Parathyroid adenoma (tissue), 2 donors: ENCODE data around the gene PROC.

Experiments used
- H2AFZ ChIP-seq: fragments of 300-600 bp; sonication (generic); one replicate; pipeline ENCODE4 v1.7.0; 2017; ENCODE audit warnings: antibody characterized with exemption, mild to moderate bottlenecking
- H3K27ac ChIP-seq: fragments of 300-600 bp; sonication (generic); one replicate; pipeline ENCODE4 v1.7.0; 2017
- H3K27me3 ChIP-seq: fragments of 300-600 bp; sonication (generic); one replicate; pipeline ENCODE4 v1.7.0; 2017; ENCODE audit warnings: low read length; ENCODE audit not compliant: control insufficient read depth, insufficient read depth
- H3K36me3 ChIP-seq: fragments of 300-600 bp; sonication (generic); one replicate; pipeline ENCODE4 v1.7.0; 2017; ENCODE audit warnings: low read length; ENCODE audit not compliant: control insufficient read depth, insufficient read depth
- H3K4me1 ChIP-seq: fragments of 300-600 bp; sonication (generic); one replicate; pipeline ENCODE4 v1.7.0; 2017; ENCODE audit warnings: control low read depth
- H3K4me2 ChIP-seq: fragments of 300-600 bp; sonication (generic); one replicate; pipeline ENCODE4 v1.7.0; 2017; ENCODE audit warnings: low read length
- H3K4me3 ChIP-seq: fragments of 300-600 bp; sonication (generic); one replicate; pipeline ENCODE4 v1.7.0; 2017; ENCODE audit warnings: low read depth, low read length
- H3K79me2 ChIP-seq: fragments of 300-600 bp; sonication (generic); one replicate; pipeline ENCODE4 v1.7.0; 2017; ENCODE audit warnings: control low read depth
- H3K9ac ChIP-seq: fragments of 300-600 bp; sonication (generic); one replicate; pipeline ENCODE4 v1.7.0; 2017; ENCODE audit warnings: mild to moderate bottlenecking
- H3K9me3 ChIP-seq: fragments of 300-600 bp; sonication (generic); one replicate; pipeline ENCODE4 v1.7.0; 2017; ENCODE audit warnings: low read length; ENCODE audit not compliant: control insufficient read depth
- CTCF ChIP-seq: fragments of 300-600 bp; sonication (generic); IDR thresholded peaks from one replicate; pipeline ENCODE4 v1.7.0; 2017; ENCODE audit warnings: antibody characterized with exemption, mild to moderate bottlenecking
- donor health status: primary hyperparathyroidism.

The PROC gene

DNA sequence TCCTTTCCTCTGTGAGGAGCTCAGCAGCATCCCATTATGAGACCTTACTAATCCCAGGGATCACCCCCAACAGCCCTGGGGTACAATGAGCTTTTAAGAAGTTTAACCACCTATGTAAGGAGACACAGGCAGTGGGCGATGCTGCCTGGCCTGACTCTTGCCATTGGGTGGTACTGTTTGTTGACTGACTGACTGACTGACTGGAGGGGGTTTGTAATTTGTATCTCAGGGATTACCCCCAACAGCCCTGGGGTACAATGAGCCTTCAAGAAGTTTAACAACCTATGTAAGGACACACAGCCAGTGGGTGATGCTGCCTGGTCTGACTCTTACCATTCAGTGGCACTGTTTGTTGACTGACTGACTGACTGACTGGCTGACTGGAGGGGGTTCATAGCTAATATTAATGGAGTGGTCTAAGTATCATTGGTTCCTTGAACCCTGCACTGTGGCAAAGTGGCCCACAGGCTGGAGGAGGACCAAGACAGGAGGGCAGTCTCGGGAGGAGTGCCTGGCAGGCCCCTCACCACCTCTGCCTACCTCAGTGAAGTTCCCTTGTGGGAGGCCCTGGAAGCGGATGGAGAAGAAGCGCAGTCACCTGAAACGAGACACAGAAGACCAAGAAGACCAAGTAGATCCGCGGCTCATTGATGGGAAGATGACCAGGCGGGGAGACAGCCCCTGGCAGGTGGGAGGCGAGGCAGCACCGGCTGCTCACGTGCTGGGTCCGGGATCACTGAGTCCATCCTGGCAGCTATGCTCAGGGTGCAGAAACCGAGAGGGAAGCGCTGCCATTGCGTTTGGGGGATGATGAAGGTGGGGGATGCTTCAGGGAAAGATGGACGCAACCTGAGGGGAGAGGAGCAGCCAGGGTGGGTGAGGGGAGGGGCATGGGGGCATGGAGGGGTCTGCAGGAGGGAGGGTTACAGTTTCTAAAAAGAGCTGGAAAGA lies 7.6 kb downstream of the PROC start:
- peaks cover 7% of the 10 kb centered on the region for H3K27me3 ChIP-seq
- no peak for TF ChIP-seq CTCF

DNA sequence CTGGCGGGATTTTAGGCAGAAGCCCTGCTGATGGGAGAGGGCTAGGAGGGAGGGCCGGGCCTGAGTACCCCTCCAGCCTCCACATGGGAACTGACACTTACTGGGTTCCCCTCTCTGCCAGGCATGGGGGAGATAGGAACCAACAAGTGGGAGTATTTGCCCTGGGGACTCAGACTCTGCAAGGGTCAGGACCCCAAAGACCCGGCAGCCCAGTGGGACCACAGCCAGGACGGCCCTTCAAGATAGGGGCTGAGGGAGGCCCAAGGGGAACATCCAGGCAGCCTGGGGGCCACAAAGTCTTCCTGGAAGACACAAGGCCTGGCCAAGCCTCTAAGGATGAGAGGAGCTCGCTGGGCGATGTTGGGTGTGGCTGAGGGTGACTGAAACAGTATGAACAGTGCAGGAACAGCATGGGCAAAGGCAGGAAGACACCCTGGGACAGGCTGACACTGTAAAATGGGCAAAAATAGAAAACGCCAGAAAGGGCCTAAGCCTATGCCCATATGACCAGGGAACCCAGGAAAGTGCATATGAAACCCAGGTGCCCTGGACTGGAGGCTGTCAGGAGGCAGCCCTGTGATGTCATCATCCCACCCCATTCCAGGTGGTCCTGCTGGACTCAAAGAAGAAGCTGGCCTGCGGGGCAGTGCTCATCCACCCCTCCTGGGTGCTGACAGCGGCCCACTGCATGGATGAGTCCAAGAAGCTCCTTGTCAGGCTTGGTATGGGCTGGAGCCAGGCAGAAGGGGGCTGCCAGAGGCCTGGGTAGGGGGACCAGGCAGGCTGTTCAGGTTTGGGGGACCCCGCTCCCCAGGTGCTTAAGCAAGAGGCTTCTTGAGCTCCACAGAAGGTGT lies 8.5 kb downstream of the PROC start:
- no peaks in the 10 kb centered on the region for H3K9me3 ChIP-seq
- H3K4me2 ChIP-seq = no peak overlapping the region
- no peak for TF ChIP-seq CTCF
- H3K9ac ChIP-seq = no peak overlapping the region
- no peak overlapping the region for H3K4me3 ChIP-seq
- peaks cover 7% of the 10 kb centered on the region for H3K27me3 ChIP-seq
- H2AFZ ChIP-seq = no peak overlapping the region
- no peaks in the 10 kb centered on the region for H3K36me3 ChIP-seq
- H3K27ac ChIP-seq = no peak overlapping the region
- H3K4me1 ChIP-seq = peaks cover 3% of the 10 kb centered on the region
- no peaks in the 10 kb centered on the region for H3K79me2 ChIP-seq

More for the DNA sequence above, 7.6 kb downstream of the PROC start:
- Histone ChIP-seq H3K79me2 (no peaks in the 10 kb centered on the region), H3K36me3 (no peaks in the 10 kb centered on the region), H3K27ac (no peak overlapping the region), H3K9ac (no peak overlapping the region), H2AFZ (no peak overlapping the region), H3K4me3 (no peak overlapping the region), H3K9me3 (no peaks in the 10 kb centered on the region), H3K4me1 (peaks cover 3% of the 10 kb centered on the region), H3K4me2 (no peak overlapping the region)

DNA sequence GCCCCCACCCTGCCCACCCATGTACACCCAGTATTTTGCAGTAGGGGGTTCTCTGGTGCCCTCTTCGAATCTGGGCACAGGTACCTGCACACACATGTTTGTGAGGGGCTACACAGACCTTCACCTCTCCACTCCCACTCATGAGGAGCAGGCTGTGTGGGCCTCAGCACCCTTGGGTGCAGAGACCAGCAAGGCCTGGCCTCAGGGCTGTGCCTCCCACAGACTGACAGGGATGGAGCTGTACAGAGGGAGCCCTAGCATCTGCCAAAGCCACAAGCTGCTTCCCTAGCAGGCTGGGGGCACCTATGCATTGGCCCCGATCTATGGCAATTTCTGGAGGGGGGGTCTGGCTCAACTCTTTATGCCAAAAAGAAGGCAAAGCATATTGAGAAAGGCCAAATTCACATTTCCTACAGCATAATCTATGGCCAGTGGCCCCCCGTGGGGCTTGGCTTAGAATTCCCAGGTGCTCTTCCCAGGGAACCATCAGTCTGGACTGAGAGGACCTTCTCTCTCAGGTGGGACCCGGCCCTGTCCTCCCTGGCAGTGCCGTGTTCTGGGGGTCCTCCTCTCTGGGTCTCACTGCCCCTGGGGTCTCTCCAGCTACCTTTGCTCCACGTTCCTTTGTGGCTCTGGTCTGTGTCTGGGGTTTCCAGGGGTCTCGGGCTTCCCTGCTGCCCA lies 9.3 kb downstream of the PROC start:
- H3K79me2 ChIP-seq = no peaks in the 10 kb centered on the region
- H3K27ac ChIP-seq = no peak overlapping the region
- no peak overlapping the region for H3K9ac ChIP-seq
- H3K9me3 ChIP-seq = no peaks in the 10 kb centered on the region
- H3K4me3 ChIP-seq = no peak overlapping the region
- no peak overlapping the region for H2AFZ ChIP-seq
- peaks cover 4% of the 10 kb centered on the region for H3K27me3 ChIP-seq
- TF ChIP-seq CTCF = no peak
- H3K4me2 ChIP-seq = no peak overlapping the region
- no peaks in the 10 kb centered on the region for H3K36me3 ChIP-seq
- peaks cover 3% of the 10 kb centered on the region for H3K4me1 ChIP-seq

- no peak for TF ChIP-seq CTCF
- Histone ChIP-seq H3K4me3 (no peak overlapping the region), H3K79me2 (no peaks in the 10 kb centered on the region), H3K4me2 (no peak overlapping the region), H3K4me1 (peaks cover 2% of the 10 kb centered on the region), H3K9ac (no peak overlapping the region), H3K9me3 (no peaks in the 10 kb centered on the region), H3K27me3 (peaks cover 3% of the 10 kb centered on the region), H3K27ac (no peak overlapping the region), H3K36me3 (no peaks in the 10 kb centered on the region), H2AFZ (no peak overlapping the region)
These were observed 10.0 kb downstream of the PROC start for GRCh38 chr2:127428057-127428814.
